ENCODE results near the gene STAG1. TPM values are rescaled to one million over a fixed set of nuclear protein-coding genes. Genes with fewer than 3 reads are reported as not detected.
"Not testable (repeated sequence)": the region's sequence is repeated elsewhere in the genome, so short reads cannot be mapped to it uniquely, and the experiment has no call there.

The STAG1 gene
- polyA plus RNA-seq, 1 donor from 2014 or later, result 20.8 TPM

GRCh38 chr3:136544532-136544931, 207.6 kb downstream of the STAG1 start:
- H3K27ac Mint-ChIP-seq, result peak overlapping the region in 2 of 3 donors; percentile 57 to 63
- H3K36me3 Mint-ChIP-seq, result peaks cover 2% of the 10 kb centered on the region
- H3K27me3 Mint-ChIP-seq, result no peaks in the 10 kb centered on the region
- no peak overlapping the region for H3K4me3 Mint-ChIP-seq
- H3K9me3 Mint-ChIP-seq, result no peaks in the 10 kb centered on the region
- H3K4me1 Mint-ChIP-seq, result peaks cover 10 to 16% (median 13%) of the 10 kb centered on the region in 3 donors

- peaks cover 7 to 13% (median 13%) of the 10 kb centered on the region in 3 donors for H3K4me1 Mint-ChIP-seq
Measured at GRCh38 chr3:136543385-136543784, 208.8 kb downstream of the STAG1 start.

DNA sequence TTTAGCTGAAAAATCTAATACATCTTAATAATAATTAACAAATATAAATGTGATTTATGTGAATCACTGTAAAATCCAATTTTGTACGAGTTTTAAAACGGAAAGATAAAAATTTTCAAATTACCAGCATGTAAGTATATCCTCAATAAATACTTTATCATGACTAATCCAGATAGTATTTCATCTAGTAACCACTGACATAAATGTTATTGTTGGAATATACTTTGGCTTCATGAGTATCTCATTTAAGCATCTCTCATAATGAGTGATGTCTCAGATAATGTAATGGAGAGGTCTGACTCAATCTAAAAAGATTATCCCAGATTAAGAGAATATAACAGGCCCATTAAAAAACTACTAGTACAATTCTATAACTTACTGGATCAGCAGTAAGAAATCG, 216.3 kb downstream of the STAG1 start:
- peaks cover 12% of the 10 kb centered on the region for H3K36me3 Mint-ChIP-seq
- H3K27ac Mint-ChIP-seq, result no peak overlapping the region
- peaks cover 0 to 5% (median 3%) of the 10 kb centered on the region in 3 donors for H3K4me1 Mint-ChIP-seq

More at GRCh38 chr3:136543385-136543784, 208.8 kb downstream of the STAG1 start:
- Mint-ChIP-seq H3K27me3 (no peaks in the 10 kb centered on the region), H3K36me3 (peaks cover 2% of the 10 kb centered on the region), H3K4me3 (no peak overlapping the region), H3K9me3 (no peaks in the 10 kb centered on the region), H3K27ac (no peak overlapping the region)

DNA sequence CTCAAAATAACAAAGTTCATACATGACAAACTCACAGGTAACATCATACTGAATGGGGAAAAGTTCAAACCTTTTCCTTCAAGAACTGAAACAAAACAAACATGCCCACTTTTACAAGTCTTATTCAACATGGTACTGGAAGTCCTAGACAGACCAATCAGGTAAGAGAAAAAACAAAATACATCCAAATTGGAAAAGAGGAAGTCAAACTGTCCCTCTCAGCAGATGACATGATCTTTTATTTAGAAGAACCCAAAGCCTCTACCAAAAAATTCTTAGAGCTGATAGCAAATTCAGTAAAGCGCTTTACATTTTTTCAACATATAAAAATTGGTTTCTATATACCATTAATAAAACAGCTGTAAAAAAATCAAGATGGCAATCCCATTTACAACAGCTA, 219.4 kb downstream of the STAG1 start:
- no peak overlapping the region for H3K27ac Mint-ChIP-seq
- H3K4me3 Mint-ChIP-seq, result no peak overlapping the region
- peaks cover 24% of the 10 kb centered on the region for H3K36me3 Mint-ChIP-seq
- H3K4me1 Mint-ChIP-seq, result peaks cover 4 to 15% (median 7%) of the 10 kb centered on the region in 3 donors
- H3K9me3 Mint-ChIP-seq, result peaks cover 5 to 21% (median 10%) of the 10 kb centered on the region in 3 donors
- no peaks in the 10 kb centered on the region for H3K27me3 Mint-ChIP-seq

More for the DNA sequence above, 216.3 kb downstream of the STAG1 start:
- no peaks in the 10 kb centered on the region for H3K27me3 Mint-ChIP-seq
- no peak overlapping the region for H3K4me3 Mint-ChIP-seq
- peaks cover 5 to 10% (median 10%) of the 10 kb centered on the region in 3 donors for H3K9me3 Mint-ChIP-seq

GRCh38 chr3:136518102-136518501, 234.1 kb downstream of the STAG1 start:
- peak overlapping the region in 1 of 3 donors; percentile 55 for H3K27ac Mint-ChIP-seq
- peaks cover 0 to 5% (median 3%) of the 10 kb centered on the region in 3 donors for H3K4me1 Mint-ChIP-seq

GRCh38 chr3:136516656-136517055, 235.5 kb downstream of the STAG1 start:
- no peak overlapping the region for H3K27ac Mint-ChIP-seq
- H3K36me3 Mint-ChIP-seq, result peaks cover 15% of the 10 kb centered on the region
- H3K4me3 Mint-ChIP-seq, result no peak overlapping the region
- peaks cover 0 to 5% (median 3%) of the 10 kb centered on the region in 3 donors for H3K4me1 Mint-ChIP-seq
- H3K9me3 Mint-ChIP-seq, result no peaks in the 10 kb centered on the region
- no peaks in the 10 kb centered on the region for H3K27me3 Mint-ChIP-seq

More at GRCh38 chr3:136518102-136518501, 234.1 kb downstream of the STAG1 start:
- Mint-ChIP-seq H3K36me3 (peaks cover 15% of the 10 kb centered on the region), H3K27me3 (no peaks in the 10 kb centered on the region), H3K4me3 (no peak overlapping the region), H3K9me3 (no peaks in the 10 kb centered on the region)

DNA sequence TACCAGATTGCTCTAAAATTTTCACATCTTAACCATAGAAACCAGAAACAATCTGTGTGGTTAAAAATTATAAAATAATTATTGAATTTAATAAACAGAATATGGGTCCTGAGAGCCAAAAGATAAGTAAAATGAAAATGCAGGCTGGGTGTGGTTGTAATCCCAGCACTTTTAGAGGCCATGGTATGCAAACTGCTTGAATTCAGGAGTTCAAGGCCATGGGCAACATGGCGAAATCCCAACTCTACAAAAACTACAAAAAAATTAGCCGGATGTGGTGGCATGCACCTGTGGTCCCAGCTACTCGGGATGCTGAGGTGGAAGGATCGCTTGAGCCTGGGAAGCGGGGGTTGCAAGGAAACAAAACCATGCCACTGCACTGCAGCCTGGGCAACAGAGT, 236.1 kb downstream of the STAG1 start:
- no peaks in the 10 kb centered on the region for H3K9me3 Mint-ChIP-seq
- H3K36me3 Mint-ChIP-seq, result peaks cover 15% of the 10 kb centered on the region
- H3K4me1 Mint-ChIP-seq, result peaks cover 0 to 6% (median 3%) of the 10 kb centered on the region in 3 donors

GRCh38 chr3:136514533-136514932, 237.6 kb downstream of the STAG1 start:
- H3K4me3 Mint-ChIP-seq, H3K4me1 Mint-ChIP-seq, H3K27ac Mint-ChIP-seq, H3K27me3 Mint-ChIP-seq, H3K9me3 Mint-ChIP-seq: not testable (repeated sequence)
- peaks cover 16% of the 10 kb centered on the region for H3K36me3 Mint-ChIP-seq

More for the DNA sequence above, 236.1 kb downstream of the STAG1 start:
- no peak overlapping the region for H3K27ac Mint-ChIP-seq
- no peaks in the 10 kb centered on the region for H3K27me3 Mint-ChIP-seq
- no peak overlapping the region for H3K4me3 Mint-ChIP-seq

- H3K4me3 Mint-ChIP-seq, result no peak overlapping the region
- H3K9me3 Mint-ChIP-seq, result no peaks in the 10 kb centered on the region
- no peaks in the 10 kb centered on the region for H3K27me3 Mint-ChIP-seq
- H3K36me3 Mint-ChIP-seq, result peaks cover 19% of the 10 kb centered on the region
- no peak overlapping the region for H3K27ac Mint-ChIP-seq
- peaks cover 0 to 8% (median 0%) of the 10 kb centered on the region in 3 donors for H3K4me1 Mint-ChIP-seq
Measured at GRCh38 chr3:136513367-136513766, 238.8 kb downstream of the STAG1 start.

DNA sequence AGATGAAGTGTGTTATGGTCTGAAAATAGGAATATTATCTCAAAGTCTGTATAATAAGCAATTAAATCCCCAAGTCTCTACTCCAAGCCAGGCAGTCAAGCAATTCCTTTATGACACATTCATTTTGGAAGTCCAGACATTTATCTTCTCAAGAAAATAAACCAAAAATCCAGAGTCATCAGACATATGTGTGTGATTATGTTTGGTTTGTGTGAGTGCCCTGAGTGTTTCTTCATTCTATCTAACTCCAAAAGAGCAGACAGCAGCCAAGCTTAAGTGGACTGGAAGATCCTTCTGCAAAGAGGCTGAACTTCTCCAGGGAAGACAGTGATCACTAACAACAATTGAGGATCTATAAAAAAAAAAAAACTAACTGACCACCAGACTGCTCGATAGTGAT, 239.8 kb downstream of the STAG1 start:
- Mint-ChIP-seq H3K27me3 (no peaks in the 10 kb centered on the region), H3K9me3 (no peaks in the 10 kb centered on the region), H3K4me3 (no peak overlapping the region), H3K4me1 (peaks cover 0 to 5% (median 0%) of the 10 kb centered on the region in 3 donors), H3K36me3 (peaks cover 22% of the 10 kb centered on the region), H3K27ac (peak overlapping the region in 1 of 3 donors; percentile 47)

DNA sequence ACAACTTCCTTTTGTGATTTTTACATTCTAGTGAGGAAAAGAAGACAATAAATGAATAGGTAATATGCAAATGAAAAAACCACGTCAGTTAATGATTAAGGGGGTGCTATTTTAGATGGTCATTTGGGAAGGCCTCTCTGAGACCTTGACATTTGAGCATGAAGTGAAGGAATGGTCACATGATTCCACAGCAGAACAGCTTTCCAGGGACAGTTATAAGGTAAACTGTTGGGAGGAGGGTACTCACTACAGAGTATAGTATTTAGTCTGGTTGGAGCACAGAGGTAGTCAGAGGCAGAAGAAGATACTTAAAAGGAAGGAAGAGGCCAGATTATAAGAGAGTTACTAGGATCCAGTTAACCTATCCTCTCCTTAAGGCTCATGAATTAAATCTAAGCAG, 246.5 kb downstream of the STAG1 start:
- H3K4me3 Mint-ChIP-seq, result no peak overlapping the region
- H3K27me3 Mint-ChIP-seq, result no peaks in the 10 kb centered on the region
- H3K4me1 Mint-ChIP-seq, result peaks cover 0 to 2% (median 0%) of the 10 kb centered on the region in 3 donors
- H3K36me3 Mint-ChIP-seq, result peaks cover 7% of the 10 kb centered on the region
- no peaks in the 10 kb centered on the region for H3K9me3 Mint-ChIP-seq
- H3K27ac Mint-ChIP-seq, result peak overlapping the region in 2 of 3 donors; percentile 2 to 7

DNA sequence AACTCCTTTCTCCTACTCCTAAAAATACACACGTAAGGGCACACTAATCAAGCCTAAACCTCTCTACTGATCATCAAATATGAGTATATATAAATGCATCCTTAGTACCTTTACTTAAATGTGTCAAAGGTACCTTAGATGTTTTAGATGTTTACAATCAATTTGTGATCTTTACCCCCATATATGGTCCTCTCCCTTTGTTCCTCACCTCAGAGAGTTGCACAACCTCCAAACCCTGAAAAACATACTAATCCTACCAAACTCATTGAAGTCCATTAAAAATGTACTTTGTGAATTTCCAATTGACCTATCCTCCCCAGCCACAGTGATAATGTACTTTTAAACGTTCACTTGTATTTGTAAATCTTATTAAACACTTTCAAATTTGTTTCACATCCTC, 249.1 kb downstream of the STAG1 start:
- Mint-ChIP-seq H3K27ac (peak overlapping the region in 1 of 3 donors; percentile 3), H3K4me1 (no peaks in the 10 kb centered on the region), H3K4me3 (no peak overlapping the region), H3K9me3 (no peaks in the 10 kb centered on the region), H3K36me3 (peaks cover 7% of the 10 kb centered on the region), H3K27me3 (no peaks in the 10 kb centered on the region)

GRCh38 chr3:136498919-136499447, 253.2 kb downstream of the STAG1 start:
- no peak overlapping the region for H3K4me3 Mint-ChIP-seq
- no peaks in the 10 kb centered on the region for H3K4me1 Mint-ChIP-seq
- peaks cover 12% of the 10 kb centered on the region for H3K36me3 Mint-ChIP-seq
- no peak overlapping the region for H3K27ac Mint-ChIP-seq
- H3K9me3 Mint-ChIP-seq, result no peaks in the 10 kb centered on the region
- H3K27me3 Mint-ChIP-seq, result no peaks in the 10 kb centered on the region

- H3K27ac Mint-ChIP-seq, result no peak overlapping the region
- H3K4me1 Mint-ChIP-seq, result no peaks in the 10 kb centered on the region
- H3K9me3 Mint-ChIP-seq, result peaks cover 0 to 1% (median 0%) of the 10 kb centered on the region in 3 donors
- H3K4me3 Mint-ChIP-seq, result no peak overlapping the region
- peaks cover 13% of the 10 kb centered on the region for H3K36me3 Mint-ChIP-seq
- no peaks in the 10 kb centered on the region for H3K27me3 Mint-ChIP-seq
Measured at GRCh38 chr3:136495213-136495612, 257.0 kb downstream of the STAG1 start.

GRCh38 chr3:136490646-136491405, 261.4 kb downstream of the STAG1 start:
- Mint-ChIP-seq H3K36me3 (peaks cover 23% of the 10 kb centered on the region), H3K4me3 (no peak overlapping the region), H3K4me1 (peaks cover 0 to 1% (median 0%) of the 10 kb centered on the region in 3 donors)

More at GRCh38 chr3:136490646-136491405, 261.4 kb downstream of the STAG1 start:
- Mint-ChIP-seq H3K9me3 (peaks cover 0 to 6% (median 1%) of the 10 kb centered on the region in 3 donors), H3K27me3 (no peaks in the 10 kb centered on the region), H3K27ac (no peak overlapping the region)

Data from IgD-negative memory B cell (primary cell).